Endothelial cell of umbilical vein (primary cell): Measurements from ENCODE around the gene USP25. TPM values are rescaled to one million over a fixed set of nuclear protein-coding genes. Genes with fewer than 3 reads are reported as not detected.

Experiments
- BruUV-seq: library from RNA; stranded (reverse); fragments of 400-500 nt; replicated peaks from 2 replicates; lab custom pipeline; 2021; lab: Mats Ljungman, UMichigan
- CTCF ChIA-PET: fragments of 300-600, 350-600 bp; sonication (Branson Sonifier 250); formaldehyde crosslinking; loops from one replicate; lab custom pipeline; 2021; ENCODE audit warnings: antibody characterized with exemption, inconsistent platforms; lab: Charles Lee
- POLR2A ChIA-PET: fragments of 300-600, 350-600 bp; sonication (Branson Sonifier 250); formaldehyde crosslinking; loops from one replicate; lab custom pipeline; 2021; ENCODE audit warnings: antibody characterized with exemption, inconsistent platforms; lab: Charles Lee
- DNase-seq: peaks from one replicate; pipeline ENCODE4 v3.0.0-alpha.2; 2011; ENCODE audit warnings: low read depth, low spot score
- FAIRE-seq: peaks from 2 replicates; lab custom pipeline; 2011; peaks lifted over from hg19 to GRCh38; lab: Jason Lieb, UNC
- H2AFZ ChIP-seq: 2 replicates; pipeline ENCODE4 v1.6.0; 2012; ENCODE audit warnings: low read depth, low read length, control low read depth, inconsistent platforms
- H3K27ac ChIP-seq: 2 replicates; pipeline ENCODE4 v1.5.1; 2011; ENCODE audit warnings: low read depth, mild to moderate bottlenecking, control low read depth, low read length, moderate library complexity; ENCODE audit not compliant: insufficient read depth
- H3K27me3 ChIP-seq, 2 experiments: 2 replicates each; pipeline versions ENCODE4 v1.6.0 to v1.6.1; 2011; ENCODE audit warnings: low read length in 2 of 2, mixed read lengths in 1 of 2; ENCODE audit not compliant: control insufficient read depth in 2 of 2, insufficient read depth in 2 of 2
- H3K36me3 ChIP-seq, 2 experiments: 2 replicates in 1 of 2; 3 replicates in 1 of 2; pipeline ENCODE4 v1.5.1; 2011; ENCODE audit warnings: low read length in 2 of 2, mild to moderate bottlenecking in 1 of 2, moderate library complexity in 1 of 2; ENCODE audit not compliant: control insufficient read depth in 2 of 2, insufficient read depth in 2 of 2; ENCODE audit errors: extremely low read depth in 1 of 2
- H3K4me1 ChIP-seq: 3 replicates; pipeline ENCODE4 v1.5.1; 2011; ENCODE audit warnings: mild to moderate bottlenecking, low read length; ENCODE audit not compliant: control insufficient read depth, insufficient read depth; ENCODE audit errors: extremely low read depth
- H3K4me2 ChIP-seq: 2 replicates; pipeline ENCODE4 v1.6.1; 2011; ENCODE audit warnings: low read length, control low read depth, mixed read lengths; ENCODE audit not compliant: insufficient read depth
- H3K4me3 ChIP-seq, 3 experiments: fragments of 200-600 bp in 1 of 3; sonication (generic), shearing (Covaris generic) in 1 of 3; replicated peaks in 1 of 3; 2 replicates each; pipeline ENCODE4 v1.5.1; 2011 to 2016; ENCODE audit warnings: control low read depth in 3 of 3, low read length in 3 of 3, mild to moderate bottlenecking in 2 of 3, inconsistent platforms in 1 of 3, low read depth in 1 of 3, moderate library complexity in 1 of 3; ENCODE audit not compliant: insufficient read depth in 1 of 3
- H3K79me2 ChIP-seq: 2 replicates; pipeline ENCODE4 v1.6.0; 2012; ENCODE audit warnings: low read length, inconsistent platforms; ENCODE audit not compliant: control insufficient read depth, insufficient read depth
- H3K9ac ChIP-seq: replicated peaks from 2 replicates; pipeline ENCODE3; 2011; ENCODE audit warnings: low read length, control low read depth; ENCODE audit not compliant: insufficient read depth; ENCODE audit errors: extremely low read depth
- H3K9me1 ChIP-seq: replicated peaks from 3 replicates; pipeline ENCODE4 v1.6.0; 2011; ENCODE audit warnings: mild to moderate bottlenecking, low read length; ENCODE audit not compliant: control insufficient read depth, insufficient read depth; ENCODE audit errors: extremely low read depth
- H3K9me3 ChIP-seq: replicated peaks from 2 replicates; pipeline ENCODE4 v1.5.1; 2012; ENCODE audit warnings: low read length, inconsistent platforms; ENCODE audit not compliant: control insufficient read depth, insufficient read depth
- H4K20me1 ChIP-seq: replicated peaks from 2 replicates; pipeline ENCODE3; 2011; ENCODE audit warnings: mild to moderate bottlenecking, low read length; ENCODE audit not compliant: control insufficient read depth, insufficient read depth; ENCODE audit errors: extremely low read depth
- CTCF ChIP-seq, 2 donors: IDR thresholded peaks; 1 replicate in 1 of 2; 2 replicates in 1 of 2; pipeline ENCODE4 v1.5.1; 2011; ENCODE audit warnings: low read length in 2 of 2, mild to moderate bottlenecking in 2 of 2, moderate library complexity in 2 of 2, control low read depth in 1 of 2, inconsistent platforms in 1 of 2, low read depth in 1 of 2; ENCODE audit not compliant: insufficient read depth in 1 of 2; ENCODE audit errors: extremely low read depth in 1 of 2
- EZH2 ChIP-seq: IDR thresholded peaks from 2 replicates; pipeline ENCODE4 v1.6.1; 2012; ENCODE audit warnings: borderline replicate concordance, low read depth, mild to moderate bottlenecking, moderate library complexity, low read length, inconsistent platforms; ENCODE audit not compliant: severe bottlenecking
- FOS ChIP-seq: IDR thresholded peaks from 2 replicates; pipeline ENCODE4 v1.6.1; 2011; ENCODE audit warnings: mild to moderate bottlenecking, low read length, moderate library complexity, borderline replicate concordance; ENCODE audit not compliant: insufficient read depth
- GATA2 ChIP-seq: IDR thresholded peaks from 2 replicates; pipeline ENCODE4 v1.7.0; 2011; ENCODE audit warnings: low read depth, mild to moderate bottlenecking, moderate library complexity, mixed read lengths, low read length; ENCODE audit not compliant: insufficient read length, insufficient read depth
- JUN ChIP-seq: IDR thresholded peaks from 2 replicates; pipeline ENCODE4 v1.6.1; 2011; ENCODE audit warnings: borderline replicate concordance, low read depth; ENCODE audit not compliant: insufficient read length, insufficient read depth
- MAX ChIP-seq: IDR thresholded peaks from 2 replicates; pipeline ENCODE4 v1.6.1; 2011; ENCODE audit not compliant: insufficient read depth, insufficient read length
- MYC ChIP-seq: IDR thresholded peaks from one replicate; pipeline ENCODE4 v1.6.1; 2011; ENCODE audit warnings: mild to moderate bottlenecking, low read depth, low read length
- POLR2A ChIP-seq: IDR thresholded peaks from 2 replicates; pipeline ENCODE4 v1.6.1; 2012; ENCODE audit warnings: low read depth, mild to moderate bottlenecking, control low read depth, low read length
- POLR2AphosphoS5 ChIP-seq: IDR thresholded peaks from 2 replicates; pipeline ENCODE4 v1.6.1; 2012; ENCODE audit warnings: low read depth, mild to moderate bottlenecking, control low read depth, low read length, moderate library complexity; ENCODE audit not compliant: insufficient read depth
- dilution Hi-C: fragments of 300-500 bp; cut with MboI; formaldehyde crosslinking; loops from one replicate; pipeline ENCODE4 v1.15.0; 2019; ENCODE audit warnings: low sequenced_read_pairs; ENCODE audit not compliant: extremely low pct_ligation_motif_present
- intact Hi-C: fragments of 100-400 bp; cut with micrococcal nuclease; formaldehyde crosslinking; loops from one replicate; pipeline ENCODE4 v1.10.0; 2022
- polyA plus RNA-seq, 4 experiments: library from polyadenylated mRNA; depleted of rRNA in 3 of 4; stranded (reverse) in 3 of 4; unstranded in 1 of 4; fragments of >200 nt; gene quantifications; 2 replicates each; pipeline versions ENCODE4 v1.2.1 to v1.2.3, GENCODE V29; 2011 to 2012; ENCODE audit warnings: missing spikeins in 1 of 4
- total RNA-seq: library from RNA; stranded (reverse); gene quantifications from 2 replicates; pipeline ENCODE4 v1.2.3, GENCODE V29; 2021

USP25 gene
- total and polyA plus RNA-seq, 2 donors (not counting 3 experiments of a cell fraction or from before 2014, with no cell fraction given) = 14.4 to 67.5 TPM

GRCh38 chr21:15728046-15728445, 1.7 kb upstream of the USP25 start:
- ChIA-PET CTCF (interaction anchor here (0.8 to 1.6 kb wide), 7 partner anchors 21 to 175 kb away, joined by 3 to 5 read pairs (median 3); no protein-coding TSS in a partner anchor), POLR2A (no interaction called here)
- Histone ChIP-seq H3K36me3 (no peaks in the 10 kb centered on the region), H3K79me2 (peaks cover 31% of the 10 kb centered on the region), H3K9ac (no peak overlapping the region), H2AFZ (no peak overlapping the region), H3K4me2 (no peak overlapping the region), H3K27ac (no peak overlapping the region), H3K4me3 (no peak overlapping the region), H3K4me1 (peaks cover 7% of the 10 kb centered on the region), H3K9me1 (no peaks in the 10 kb centered on the region), H4K20me1 (no peaks in the 10 kb centered on the region), H3K27me3 (no peaks in the 10 kb centered on the region), H3K9me3 (no peaks in the 10 kb centered on the region)
- FAIRE-seq (no peak), DNase-seq (no peak)
- intact Hi-C loops (no loop called here), dilution Hi-C loops (no loop called here)
- no peak for TF ChIP-seq EZH2
- no peak for TF ChIP-seq POLR2AphosphoS5
- no peak for TF ChIP-seq FOS
- no peak for TF ChIP-seq JUN
- no peak for TF ChIP-seq MAX
- no peak for TF ChIP-seq POLR2A
- TF ChIP-seq CTCF (IDR thresholded peaks at IDR 0.05; ENCODE audit: extremely low read depth in 1 of 2, insufficient read depth in 1 of 2, low read depth in 1 of 2, low read length in 2 of 2) = no peak
- no peak for TF ChIP-seq MYC
- no peak for TF ChIP-seq GATA2
- no TSS peak for BruUV-seq
